HG03175 (cell line): ENCODE results near the gene COX8C.
"Not testable (repeated sequence)": the region's sequence is repeated elsewhere in the genome, so short reads cannot be mapped to it uniquely, and the experiment has no call there.

ENCODE experiments used
- ATAC-seq: cut with Tn5 transposase; IDR thresholded peaks from one replicate; pipeline ENCODE4 v1.9.1; 2021; ENCODE audit warnings: mild to moderate bottlenecking, moderate library complexity; ENCODE audit not compliant: unreplicated experiment

Gene COX8C

DNA sequence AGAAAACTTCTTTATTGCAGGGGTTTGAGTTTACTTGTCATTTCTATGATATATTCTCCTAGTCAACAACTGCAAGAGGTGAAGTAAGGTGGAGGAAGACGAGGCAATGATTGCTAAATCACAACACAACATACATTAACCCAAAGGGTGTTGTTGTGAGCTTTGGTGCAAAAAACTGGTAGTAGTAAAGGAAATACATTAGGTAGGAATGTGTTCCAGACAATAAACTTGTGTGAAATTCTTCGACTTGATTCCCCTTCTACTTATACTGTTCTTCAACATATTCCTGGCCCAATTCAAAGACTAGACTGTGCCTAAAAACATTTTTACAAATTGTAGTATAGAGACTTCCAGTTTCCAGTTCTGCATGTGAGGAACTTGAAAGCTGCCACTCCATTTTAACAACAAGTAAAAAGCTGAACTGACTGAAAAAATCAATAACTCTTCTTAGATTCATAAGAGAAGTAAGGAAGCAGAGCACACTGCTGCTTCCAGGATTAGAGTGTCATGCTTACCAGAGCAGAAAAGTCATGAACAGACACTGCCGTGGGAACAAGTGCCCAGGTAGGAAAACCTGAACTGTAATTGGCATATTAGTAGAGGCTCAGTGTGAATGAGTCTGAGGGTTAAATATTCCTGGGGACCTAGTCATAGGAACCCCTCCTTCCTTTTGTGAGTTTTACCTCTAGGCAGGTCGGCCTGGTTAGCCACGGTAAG lies 22.2 kb downstream of the COX8C start:
- no peak for ATAC-seq

DNA sequence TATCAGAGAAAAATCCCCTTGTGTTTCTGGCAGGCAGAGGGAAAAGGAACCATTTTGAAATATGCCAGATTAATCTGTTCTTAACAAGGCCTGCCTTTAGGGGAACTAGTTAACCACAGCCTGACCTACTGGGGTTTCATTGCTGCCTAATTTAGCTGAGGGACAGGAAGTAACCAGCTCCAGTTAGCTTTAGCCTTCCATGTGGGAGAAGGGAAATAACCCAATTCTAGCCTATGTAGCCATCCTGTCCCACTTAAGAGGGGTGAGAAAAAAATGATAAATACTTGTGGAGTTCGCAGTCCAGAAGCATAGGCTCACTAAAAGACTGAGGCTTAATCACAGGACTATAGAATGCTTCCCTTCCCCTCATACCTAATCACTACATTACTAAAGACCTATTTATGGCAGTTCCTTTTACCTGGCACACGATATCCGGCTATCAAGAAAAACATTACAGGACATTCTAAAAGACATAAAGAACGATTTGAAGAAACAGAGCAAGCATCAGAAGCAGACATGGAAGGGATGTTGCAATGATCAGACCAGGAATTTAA lies 22.8 kb downstream of the COX8C start:
- ATAC-seq: peak; percentile 93

DNA sequence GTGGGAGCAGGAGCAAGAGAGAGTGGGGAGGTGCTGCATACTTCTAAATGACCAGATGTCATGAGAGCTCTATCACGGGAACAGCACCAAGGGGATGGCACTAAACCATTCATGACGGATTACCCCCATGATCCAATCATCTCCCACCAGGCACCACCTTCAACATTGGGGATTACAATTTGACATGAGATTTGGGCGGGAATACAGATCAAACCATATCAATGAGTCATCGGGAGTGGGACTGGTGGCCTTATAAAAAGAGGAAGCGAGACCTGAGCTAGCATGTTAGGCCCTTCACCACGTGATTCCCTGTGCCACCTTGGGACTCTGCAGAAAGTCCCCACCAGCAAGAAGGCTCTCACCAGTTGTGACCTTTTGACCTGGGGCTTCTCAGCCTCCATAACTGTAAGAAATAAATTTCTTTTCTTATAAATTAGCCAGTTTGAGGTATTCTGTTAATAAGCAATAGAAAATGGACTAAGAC lies 28.7 kb downstream of the COX8C start:
- ATAC-seq: peak; percentile 98

- ATAC-seq: no peak
These were observed 32.8 kb downstream of the COX8C start for GRCh38 chr14:93379831-93380230.

DNA sequence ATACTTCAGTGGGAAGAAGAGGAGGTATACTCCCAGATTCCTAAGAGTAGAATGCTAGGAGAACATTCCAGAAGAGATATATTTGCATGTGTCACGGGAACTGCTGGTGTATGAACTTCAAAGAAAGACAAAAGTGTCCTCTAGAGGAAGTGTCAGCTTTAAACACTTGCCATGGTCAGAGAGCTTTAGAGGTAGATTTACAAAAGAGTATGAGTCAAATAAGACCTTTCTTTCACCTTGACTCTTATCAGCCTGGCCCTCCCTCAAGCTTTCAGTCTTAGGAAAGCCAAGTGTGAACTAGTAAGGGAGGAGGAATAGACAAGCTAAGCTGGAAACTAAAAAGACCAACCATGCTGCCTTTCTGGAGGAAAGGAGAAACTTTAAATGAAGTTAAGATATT lies 34.7 kb downstream of the COX8C start:
- ATAC-seq: no peak

DNA sequence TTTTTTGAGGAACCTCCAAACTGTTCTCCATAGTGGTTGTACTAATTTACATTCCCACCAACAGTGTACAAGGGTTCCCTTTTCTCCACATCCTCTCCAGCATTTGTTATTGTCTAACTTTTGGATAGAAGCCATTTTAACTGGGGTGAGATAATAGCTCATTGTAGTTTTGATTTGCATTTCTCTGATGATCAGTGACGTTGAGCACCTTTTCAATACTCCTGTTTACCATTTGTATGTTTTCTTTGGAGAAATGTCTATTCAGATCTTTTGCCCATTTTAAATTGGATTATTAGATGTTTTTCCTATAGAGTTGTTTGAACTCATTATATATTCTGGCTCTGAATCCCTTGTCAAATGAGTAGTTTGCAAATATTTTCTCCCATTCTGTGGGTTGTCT lies 37.3 kb downstream of the COX8C start:
- ATAC-seq: not testable (repeated sequence)

DNA sequence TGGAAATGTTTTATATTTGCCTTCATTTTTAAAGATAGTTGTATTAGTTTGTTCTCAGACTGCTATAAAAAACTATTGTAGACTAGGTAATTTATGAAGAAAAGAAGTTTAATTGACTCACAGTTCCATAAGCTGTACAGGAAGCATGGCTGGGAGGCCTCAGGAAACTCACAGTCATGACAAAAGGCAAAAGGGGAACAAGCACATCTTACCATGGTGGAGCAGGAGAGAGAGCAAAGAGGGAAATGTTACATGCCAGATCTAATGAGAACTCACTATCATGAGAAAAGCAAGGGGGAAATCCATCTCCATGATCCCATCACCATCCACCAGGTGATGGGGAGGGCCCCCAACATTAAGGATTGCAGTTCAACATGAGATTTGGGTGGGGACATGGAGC lies 48.2 kb downstream of the COX8C start:
- ATAC-seq: no peak

- ATAC-seq: no peak
These were observed 49.5 kb downstream of the COX8C start for GRCh38 chr14:93396456-93396855.
